Nephron progenitor cell (in vitro differentiated cells): ENCODE measurements around the gene TOMM22.
A peak's percentile ranks its signal among the peaks of the same experiment; 100 is the strongest.

Experiments
- DNase-seq: peaks from one replicate; pipeline ENCODE4 v3.0.0; 2021
- H3K27ac Mint-ChIP-seq: 2 replicates; pipeline ENCODE4 v1.8.0; 2021; ENCODE audit warnings: mild to moderate bottlenecking, moderate library complexity, mixed read lengths
- H3K27me3 Mint-ChIP-seq: 2 replicates; pipeline ENCODE4 v1.8.0; 2021; ENCODE audit warnings: mild to moderate bottlenecking, low read depth, mixed read lengths; ENCODE audit not compliant: poor library complexity
- H3K36me3 Mint-ChIP-seq: 2 replicates; pipeline ENCODE4 v1.8.0; 2021; ENCODE audit warnings: low read depth, mixed read lengths
- H3K4me1 Mint-ChIP-seq: 2 replicates; pipeline ENCODE4 v1.8.0; 2021; ENCODE audit warnings: mixed read lengths
- H3K4me3 Mint-ChIP-seq: 2 replicates; pipeline ENCODE4 v1.8.0; 2021; ENCODE audit warnings: mild to moderate bottlenecking, moderate library complexity, mixed read lengths
- H3K9me3 Mint-ChIP-seq: 2 replicates; pipeline ENCODE4 v1.8.0; 2021; ENCODE audit warnings: mild to moderate bottlenecking, moderate library complexity, mixed read lengths
- CTCF ChIP-seq: fragments of 200-600 bp; sonication (generic); IDR thresholded peaks from 2 replicates; pipeline ENCODE4 v1.5.0; 2021; ENCODE audit warnings: antibody characterized with exemption

TOMM22 gene

GRCh38 chr22:38713921-38714320 is 32.2 kb downstream of the TOMM22 start:
- Mint-ChIP-seq H3K27ac (peak overlapping the region; percentile 47), H3K9me3 (no peaks in the 10 kb centered on the region), H3K4me1 (peaks cover 63% of the 10 kb centered on the region), H3K4me3 (peak overlapping the region; percentile 5), H3K27me3 (peaks cover 4% of the 10 kb centered on the region), H3K36me3 (peaks cover 39% of the 10 kb centered on the region)
- no peak for DNase-seq
- no peak for TF ChIP-seq CTCF

- Mint-ChIP-seq H3K27ac (peak overlapping the region; percentile 56), H3K36me3 (peaks cover 31% of the 10 kb centered on the region), H3K27me3 (peaks cover 4% of the 10 kb centered on the region), H3K9me3 (no peaks in the 10 kb centered on the region), H3K4me1 (peaks cover 63% of the 10 kb centered on the region), H3K4me3 (no peak overlapping the region)
- TF ChIP-seq CTCF: no peak
- DNase-seq: no peak
Observed at GRCh38 chr22:38715176-38715764, 33.5 kb downstream of the TOMM22 start.

- Mint-ChIP-seq H3K9me3 (no peaks in the 10 kb centered on the region), H3K4me1 (peaks cover 63% of the 10 kb centered on the region), H3K36me3 (peaks cover 28% of the 10 kb centered on the region), H3K27me3 (peaks cover 4% of the 10 kb centered on the region), H3K27ac (peak overlapping the region; percentile 73), H3K4me3 (no peak overlapping the region)
- DNase-seq: no peak
- TF ChIP-seq CTCF: no peak
Observed at GRCh38 chr22:38715852-38716251, 34.1 kb downstream of the TOMM22 start.

GRCh38 chr22:38716271-38716670 is 34.5 kb downstream of the TOMM22 start:
- no peak overlapping the region for H3K4me3 Mint-ChIP-seq
- H3K36me3 Mint-ChIP-seq: peaks cover 26% of the 10 kb centered on the region
- H3K27ac Mint-ChIP-seq: peak overlapping the region; percentile 96

GRCh38 chr22:38716826-38717225 is 35.1 kb downstream of the TOMM22 start:
- Mint-ChIP-seq H3K9me3 (no peaks in the 10 kb centered on the region), H3K4me3 (no peak overlapping the region), H3K36me3 (peaks cover 31% of the 10 kb centered on the region), H3K4me1 (peaks cover 57% of the 10 kb centered on the region), H3K27me3 (peaks cover 4% of the 10 kb centered on the region), H3K27ac (peak overlapping the region; percentile 96)
- no peak for DNase-seq
- no peak for TF ChIP-seq CTCF

More at GRCh38 chr22:38716271-38716670, 34.5 kb downstream of the TOMM22 start:
- Mint-ChIP-seq H3K9me3 (no peaks in the 10 kb centered on the region), H3K27me3 (peaks cover 4% of the 10 kb centered on the region), H3K4me1 (peaks cover 60% of the 10 kb centered on the region)
- DNase-seq: no peak
- TF ChIP-seq CTCF: no peak

GRCh38 chr22:38717244-38717643 is 35.5 kb downstream of the TOMM22 start:
- Mint-ChIP-seq H3K27ac (peak overlapping the region; percentile 96), H3K4me3 (no peak overlapping the region), H3K4me1 (peaks cover 53% of the 10 kb centered on the region)

More at GRCh38 chr22:38717244-38717643, 35.5 kb downstream of the TOMM22 start:
- peaks cover 35% of the 10 kb centered on the region for H3K36me3 Mint-ChIP-seq
- no peak for DNase-seq
- peaks cover 4% of the 10 kb centered on the region for H3K27me3 Mint-ChIP-seq
- no peak for TF ChIP-seq CTCF
- H3K9me3 Mint-ChIP-seq: no peaks in the 10 kb centered on the region
